GM19023 (cell line): ENCODE data around the gene CLINT1.

ENCODE experiments used
- ATAC-seq: cut with Tn5 transposase; IDR thresholded peaks from one replicate; pipeline ENCODE4 v1.9.1; 2021; ENCODE audit warnings: mild to moderate bottlenecking, moderate library complexity; ENCODE audit not compliant: unreplicated experiment

Gene CLINT1

DNA sequence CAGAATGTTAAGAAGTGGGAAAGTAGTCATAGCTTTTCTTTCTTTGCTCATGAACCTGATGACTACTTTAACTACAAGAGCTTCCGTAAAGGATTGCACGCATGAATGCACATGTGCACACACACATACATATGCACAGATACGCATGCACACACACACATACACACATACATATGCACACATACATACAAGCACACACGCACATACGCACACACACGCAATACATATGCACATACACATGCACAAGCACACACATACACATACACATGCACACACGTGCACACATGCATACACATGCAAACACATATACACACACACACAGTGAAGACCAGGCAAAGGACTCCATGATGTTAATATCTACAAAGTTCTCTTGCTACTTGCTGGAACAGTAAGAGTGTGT lies 92.5 kb downstream of the CLINT1 start:
- no peak for ATAC-seq

GRCh38 chr5:157764531-157764930 lies 94.4 kb downstream of the CLINT1 start:
- no peak for ATAC-seq

- no peak for ATAC-seq
These were observed 97.0 kb downstream of the CLINT1 start for GRCh38 chr5:157761690-157762621.

- no peak for ATAC-seq
These were observed 100.2 kb downstream of the CLINT1 start for GRCh38 chr5:157758706-157759105.

DNA sequence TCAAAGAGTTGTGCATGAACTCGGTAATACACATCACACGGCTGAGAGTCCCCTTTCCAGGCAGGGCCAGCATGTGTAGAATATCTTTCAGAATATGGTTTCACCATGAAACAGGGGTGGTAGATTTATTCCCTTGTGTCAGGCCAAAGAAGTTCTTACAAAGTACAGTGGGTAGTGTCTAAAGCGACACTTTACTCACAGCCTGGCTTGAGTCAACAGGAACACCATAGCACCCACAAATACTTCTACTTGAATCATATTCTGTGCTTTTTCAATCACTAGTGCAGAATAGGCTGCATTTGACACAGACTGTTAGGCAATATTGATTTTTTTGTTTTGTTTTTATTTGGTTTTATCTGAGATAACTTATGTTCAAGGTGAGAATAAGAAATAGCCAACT lies 102.8 kb downstream of the CLINT1 start:
- no peak for ATAC-seq

DNA sequence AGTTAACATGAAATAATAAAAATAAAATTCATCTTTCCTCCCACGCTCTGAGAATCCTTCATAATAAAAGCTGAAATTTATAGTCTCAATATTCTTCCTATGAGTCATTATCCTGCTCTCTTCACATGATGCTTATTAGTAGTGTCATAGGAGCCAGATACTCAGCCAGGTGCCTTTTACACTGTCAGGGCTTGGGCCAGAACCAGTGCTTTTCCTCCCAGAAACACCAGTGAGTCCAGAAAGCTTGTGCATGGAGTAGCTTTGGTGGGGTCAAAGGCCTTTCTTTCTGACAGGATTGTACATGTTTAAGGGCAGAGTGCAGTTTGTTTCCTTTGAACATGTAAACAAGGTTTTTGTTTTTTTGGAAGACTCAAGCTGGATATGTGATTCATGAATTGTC lies 108.6 kb downstream of the CLINT1 start:
- ATAC-seq, result no peak

DNA sequence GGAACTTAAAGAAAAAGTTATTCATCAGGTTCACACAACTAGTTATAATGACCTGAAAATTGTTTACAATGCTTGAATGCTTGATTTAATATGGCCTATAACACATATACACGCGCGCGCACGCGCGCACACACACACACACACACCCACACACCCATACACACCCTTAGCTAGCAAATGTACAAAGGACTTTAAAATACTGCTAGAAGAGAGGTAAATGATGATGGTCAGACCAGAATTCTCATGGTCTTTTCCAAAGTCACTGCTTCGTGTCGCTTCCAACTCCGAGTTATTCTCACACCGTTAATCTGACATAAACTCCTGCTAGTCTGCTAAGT lies 109.5 kb downstream of the CLINT1 start:
- ATAC-seq, result no peak

GRCh38 chr5:157748760-157749461 lies 110.0 kb downstream of the CLINT1 start:
- no peak for ATAC-seq

GRCh38 chr5:157747766-157748700 lies 110.9 kb downstream of the CLINT1 start:
- no peak for ATAC-seq

GRCh38 chr5:157747173-157747740 lies 111.7 kb downstream of the CLINT1 start:
- no peak for ATAC-seq

DNA sequence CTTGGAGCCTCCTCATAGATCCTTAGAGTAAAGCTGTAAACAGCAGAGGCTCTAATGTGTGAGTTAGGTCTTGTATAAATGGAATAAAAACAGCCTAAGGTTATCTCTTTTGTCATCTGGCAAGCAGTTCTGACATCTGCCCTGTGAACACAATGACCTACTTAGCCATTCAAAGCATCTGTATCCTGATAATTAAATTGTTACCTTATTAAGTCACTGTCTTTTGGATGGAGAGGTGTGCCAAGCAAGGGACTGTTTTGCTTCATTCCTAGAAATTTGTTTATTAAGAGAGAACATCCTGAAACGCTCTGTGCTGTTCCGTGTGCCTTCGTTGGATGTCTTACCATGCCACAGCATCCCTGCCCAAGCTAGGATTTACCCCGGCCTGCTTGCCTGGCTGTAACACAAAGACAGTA lies 113.9 kb downstream of the CLINT1 start:
- no peak for ATAC-seq

DNA sequence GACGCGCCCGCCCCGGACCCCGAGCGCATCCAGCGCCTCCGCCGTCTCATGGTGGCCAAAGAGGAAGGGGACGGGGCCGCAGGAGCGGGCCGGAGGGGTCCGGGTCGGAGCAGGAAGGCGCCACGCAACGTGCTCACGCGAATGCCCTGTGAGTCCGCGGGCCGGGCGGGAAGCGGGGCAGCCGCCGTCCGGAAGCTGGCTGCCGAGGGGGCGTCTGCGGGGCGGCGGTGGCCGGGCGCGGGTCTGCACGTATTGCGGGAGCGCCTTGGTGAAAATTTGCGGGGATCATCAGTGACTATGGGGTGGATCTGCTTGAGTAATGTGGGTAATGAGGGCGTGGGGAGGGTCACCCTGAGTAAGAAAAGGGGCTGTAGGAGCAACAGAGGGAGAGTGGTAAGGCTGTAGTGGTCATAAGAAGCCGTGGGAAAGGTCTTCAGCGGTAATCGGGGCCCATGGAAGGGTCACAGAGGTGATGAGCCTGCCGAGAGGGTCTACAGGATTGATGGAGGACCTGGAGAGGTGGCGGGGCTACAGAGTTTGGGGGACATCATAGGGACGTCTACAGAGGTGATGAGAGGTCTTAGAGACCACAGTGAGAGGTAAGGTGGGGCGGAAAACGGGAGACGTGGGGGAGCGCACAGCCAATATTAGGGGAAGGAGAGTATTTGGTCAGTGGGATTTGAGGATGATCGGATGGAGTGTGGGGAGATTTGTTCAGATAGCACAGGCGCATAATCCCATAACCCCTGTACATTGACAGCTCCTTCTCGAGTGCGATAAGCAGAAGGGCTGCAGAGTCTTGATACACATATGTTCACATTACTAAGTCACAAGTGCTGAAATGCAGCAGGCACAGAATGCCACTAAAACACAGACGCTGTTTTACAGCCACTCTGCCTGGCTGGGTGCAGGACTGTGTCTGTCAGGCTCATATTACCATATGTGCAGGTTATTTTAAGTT lies 114.6 kb downstream of the CLINT1 start:
- peak; percentile 37 for ATAC-seq

DNA sequence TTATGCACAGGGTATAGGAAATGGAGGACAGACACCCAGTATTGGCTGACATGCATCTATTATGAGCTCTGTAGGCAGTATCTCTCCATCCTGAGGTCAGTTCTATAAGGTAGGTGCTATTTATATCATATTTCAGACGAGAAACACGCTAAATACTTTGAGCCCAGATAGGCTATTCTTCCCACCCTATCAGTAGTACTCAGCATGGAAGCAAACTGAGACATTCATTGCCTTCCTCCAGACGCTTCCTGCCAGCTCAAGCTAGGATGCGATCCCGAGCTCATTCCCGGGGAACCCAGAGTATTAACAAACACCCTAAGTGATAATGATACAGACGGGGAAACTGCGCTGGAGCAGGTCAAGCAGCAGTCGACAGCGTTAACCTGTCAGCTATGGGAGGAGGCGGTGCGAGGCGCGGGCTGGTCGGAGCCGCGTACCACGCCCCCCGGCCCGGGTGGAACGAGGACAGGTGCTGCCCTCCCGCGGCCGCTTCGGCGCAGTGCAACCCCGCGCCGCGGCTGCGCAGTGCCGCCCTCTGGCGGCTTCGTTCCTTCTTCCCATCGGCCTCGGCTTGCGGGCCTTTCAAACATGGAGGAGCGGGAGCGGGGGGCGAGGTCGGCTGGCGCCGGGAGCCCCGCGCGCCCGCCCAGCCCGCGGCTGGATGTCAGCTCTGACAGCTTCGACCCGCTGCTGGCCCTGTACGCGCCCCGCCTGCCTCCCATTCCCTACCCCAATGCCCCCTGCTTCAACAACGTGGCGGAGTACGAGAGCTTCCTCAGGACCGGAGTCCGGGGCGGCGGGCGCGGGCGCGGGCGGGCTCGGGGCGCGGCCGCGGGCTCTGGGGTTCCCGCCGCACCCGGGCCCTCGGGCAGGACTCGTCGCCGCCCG lies 115.5 kb downstream of the CLINT1 start, which contains the start of gene LSM11:
TSS of gene LSM11 (plus strand) at position 550 of the 888 bp plus-strand sequence. CDS start at position 589, 39 bp downstream.
- peak; percentile 91 for ATAC-seq

GRCh38 chr5:157741131-157741530 lies 117.8 kb downstream of the CLINT1 start:
- no peak for ATAC-seq

GRCh38 chr5:157740229-157740610 lies 118.7 kb downstream of the CLINT1 start:
- ATAC-seq, result no peak

GRCh38 chr5:157739388-157740228 lies 119.3 kb downstream of the CLINT1 start:
- no peak for ATAC-seq

DNA sequence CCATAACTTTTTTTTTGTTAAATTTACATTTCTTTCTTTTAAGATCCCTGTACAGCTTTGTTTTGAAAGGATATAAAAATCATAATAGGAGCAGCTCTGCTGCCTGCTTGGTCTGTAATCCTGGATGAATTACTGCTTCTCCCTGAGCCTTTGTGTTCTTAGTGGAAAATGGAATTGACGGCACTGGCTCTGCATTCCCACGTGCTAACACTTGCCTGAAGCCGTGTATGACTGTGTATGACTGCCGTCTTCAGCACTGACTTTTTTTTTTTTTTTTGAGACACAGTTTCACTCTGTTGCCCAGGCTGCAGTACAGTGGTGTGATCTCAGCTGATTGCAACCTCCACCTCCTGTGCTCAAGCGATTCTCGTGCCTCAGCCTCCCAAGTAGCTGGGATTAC lies 123.0 kb downstream of the CLINT1 start:
- ATAC-seq, result no peak
